CD4-positive, alpha-beta T cell treated with Interleukin-4 for 1 hour (primary cell): Measurements from ENCODE around the gene LRRC23.
"Not testable (repeated sequence)": the region's sequence is repeated elsewhere in the genome, so short reads cannot be mapped to it uniquely, and the experiment has no call there.

Experiments
- DNase-seq, 2 donors: peaks; one replicate each; pipeline ENCODE4 v3.0.0-alpha.2; 2020 to 2022

LRRC23 gene

GRCh38 chr12:6872073-6873048 is 32.3 kb upstream of the LRRC23 start:
- peak; percentile 84 to 88 for DNase-seq

- peak; percentile 97 to 98 for DNase-seq
Observed at GRCh38 chr12:6873094-6874014, 31.3 kb upstream of the LRRC23 start, which contains the start of gene SPSB2. SPSB2 (minus strand) TSS chr12:6873303; CDS start chr12:6872901, 402 bp downstream.

GRCh38 chr12:6874015-6874368 is 30.6 kb upstream of the LRRC23 start:
- DNase-seq, result not testable (repeated sequence)

GRCh38 chr12:6879824-6880223 is 24.8 kb upstream of the LRRC23 start:
- DNase-seq, result not testable (repeated sequence)

GRCh38 chr12:6883252-6883651 is 21.4 kb upstream of the LRRC23 start:
- DNase-seq, result no peak

- DNase-seq, result no peak
Observed at GRCh38 chr12:6883683-6884082, 20.9 kb upstream of the LRRC23 start.

- no peak for DNase-seq
Observed at GRCh38 chr12:6884539-6884938, 20.1 kb upstream of the LRRC23 start.

- not testable (repeated sequence) for DNase-seq
Observed at GRCh38 chr12:6886206-6886999, 18.2 kb upstream of the LRRC23 start.

- no peak for DNase-seq
Observed at GRCh38 chr12:6887460-6887859, 17.2 kb upstream of the LRRC23 start.

- DNase-seq, result no peak
Observed at GRCh38 chr12:6888360-6888759, 16.3 kb upstream of the LRRC23 start.

GRCh38 chr12:6888794-6889193 is 15.8 kb upstream of the LRRC23 start:
- DNase-seq, result not testable (repeated sequence)

- DNase-seq, result not testable (repeated sequence)
Observed at GRCh38 chr12:6889775-6890573, 14.6 kb upstream of the LRRC23 start.

- DNase-seq, result peak; percentile 98
Observed at GRCh38 chr12:6890789-6891645, 13.6 kb upstream of the LRRC23 start.

GRCh38 chr12:6891646-6892001 is 13.0 kb upstream of the LRRC23 start:
- no peak for DNase-seq

- not testable (repeated sequence) for DNase-seq
Observed at GRCh38 chr12:6892683-6893082, 11.9 kb upstream of the LRRC23 start.

- no peak for DNase-seq
Observed at GRCh38 chr12:6894321-6894720, 10.3 kb upstream of the LRRC23 start.

- DNase-seq, result no peak
Observed at GRCh38 chr12:6896846-6897435, 7.7 kb upstream of the LRRC23 start.

GRCh38 chr12:6899427-6899826 is 5.2 kb upstream of the LRRC23 start:
- no peak for DNase-seq

- peak; percentile 33 to 71 for DNase-seq
Observed at GRCh38 chr12:6899837-6900519, 4.6 kb upstream of the LRRC23 start.

GRCh38 chr12:6902448-6902847 is 2.2 kb upstream of the LRRC23 start:
- DNase-seq, result no peak
